HG03280 (cell line): Measurements from ENCODE around the gene SLC22A12.

ENCODE experiments used
- ATAC-seq: cut with Tn5 transposase; IDR thresholded peaks from one replicate; pipeline ENCODE4 v1.9.1; 2021; ENCODE audit warnings: mild to moderate bottlenecking, moderate library complexity; ENCODE audit not compliant: unreplicated experiment

The SLC22A12 gene

GRCh38 chr11:64620381-64620971, 29.5 kb downstream of the SLC22A12 start:
- ATAC-seq = no peak

- ATAC-seq = no peak
Observed at GRCh38 chr11:64621283-64622019, 30.4 kb downstream of the SLC22A12 start.

- ATAC-seq = no peak
Observed at GRCh38 chr11:64622681-64623080, 31.7 kb downstream of the SLC22A12 start.

- no peak for ATAC-seq
Observed at GRCh38 chr11:64624883-64625481, 34.0 kb downstream of the SLC22A12 start.

GRCh38 chr11:64626637-64627036, 35.6 kb downstream of the SLC22A12 start:
- no peak for ATAC-seq

GRCh38 chr11:64627371-64627770, 36.4 kb downstream of the SLC22A12 start:
- ATAC-seq = no peak

- no peak for ATAC-seq
Observed at GRCh38 chr11:64628596-64628995, 37.6 kb downstream of the SLC22A12 start.

- ATAC-seq = no peak
Observed at GRCh38 chr11:64629103-64629502, 38.1 kb downstream of the SLC22A12 start.

GRCh38 chr11:64629796-64630562, 39.0 kb downstream of the SLC22A12 start:
- ATAC-seq = no peak

- no peak for ATAC-seq
Observed at GRCh38 chr11:64631675-64632074, 40.7 kb downstream of the SLC22A12 start.

- ATAC-seq = no peak
Observed at GRCh38 chr11:64632237-64632636, 41.2 kb downstream of the SLC22A12 start.

GRCh38 chr11:64632654-64633053, 41.6 kb downstream of the SLC22A12 start:
- no peak for ATAC-seq

GRCh38 chr11:64633555-64634159, 42.6 kb downstream of the SLC22A12 start:
- no peak for ATAC-seq

GRCh38 chr11:64637334-64638017, 46.5 kb downstream of the SLC22A12 start:
- ATAC-seq = no peak

- ATAC-seq = no peak
Observed at GRCh38 chr11:64638018-64638665, 47.1 kb downstream of the SLC22A12 start.

GRCh38 chr11:64638829-64639228, 47.8 kb downstream of the SLC22A12 start:
- ATAC-seq = no peak

- ATAC-seq = no peak
Observed at GRCh38 chr11:64639885-64640284, 48.9 kb downstream of the SLC22A12 start.

- ATAC-seq = no peak
Observed at GRCh38 chr11:64641596-64642417, 50.8 kb downstream of the SLC22A12 start.

- no peak for ATAC-seq
Observed at GRCh38 chr11:64642418-64642735, 51.4 kb downstream of the SLC22A12 start.
